ELF-1 (cell line): ENCODE data around the gene GXYLT2.

Experiments used
- DNase-seq: peaks from one replicate; pipeline ENCODE4 v3.0.0-alpha.2; 2016; ENCODE audit warnings: low read depth, low spot score

GXYLT2 gene

DNA sequence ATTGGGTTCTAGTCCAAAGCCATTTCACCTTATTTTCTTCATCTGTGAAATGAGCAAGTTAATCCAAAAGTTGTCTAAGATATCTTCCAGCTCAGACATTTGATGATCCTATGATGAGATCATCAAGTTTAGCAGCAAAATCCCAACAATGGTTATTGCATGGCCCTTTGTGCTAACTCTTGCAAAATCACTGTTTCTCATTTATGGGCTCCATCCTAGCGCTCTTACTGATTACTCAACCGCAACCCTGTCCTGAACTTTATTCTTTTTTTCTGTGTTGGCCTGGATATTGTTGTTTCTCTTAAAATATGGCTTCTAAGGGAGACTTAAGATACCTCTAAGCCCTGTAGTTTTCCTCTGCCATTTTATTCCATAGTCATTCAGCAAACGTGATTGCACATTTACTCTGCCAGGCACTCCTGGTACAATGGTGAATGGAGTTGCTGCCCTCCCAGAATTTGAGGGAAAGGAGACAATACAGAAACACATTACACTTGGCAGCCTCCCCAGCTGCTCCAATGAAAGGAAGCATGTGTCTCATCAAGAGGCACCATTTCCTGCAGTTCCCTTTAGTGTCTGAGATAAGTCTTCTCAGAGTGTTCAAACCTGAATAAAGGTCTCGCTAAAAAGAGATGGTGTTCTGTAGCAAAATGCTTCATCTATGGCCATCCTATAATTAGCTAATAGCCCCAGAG lies 4.4 kb downstream of the GXYLT2 start:
- no peak for DNase-seq

DNA sequence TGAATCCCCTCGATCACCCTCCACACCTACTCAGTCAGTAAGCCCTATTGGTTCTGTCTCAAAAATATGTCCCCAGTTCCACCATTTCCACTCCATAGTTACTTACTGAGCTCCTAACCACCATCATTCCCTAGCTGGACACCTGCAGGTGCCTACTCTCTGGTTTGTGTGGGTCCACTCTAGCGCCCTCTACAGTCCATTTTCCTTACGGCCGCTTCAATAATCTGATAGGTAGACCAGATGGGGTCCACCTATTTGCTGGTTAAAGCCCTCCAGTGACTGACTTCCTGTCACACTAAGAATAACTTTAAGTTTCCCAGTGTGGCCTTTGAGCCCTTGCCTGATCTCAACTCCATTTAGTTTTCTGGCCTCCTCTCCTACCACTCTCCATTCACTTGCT lies 5.0 kb downstream of the GXYLT2 start:
- DNase-seq: peak; percentile 73

DNA sequence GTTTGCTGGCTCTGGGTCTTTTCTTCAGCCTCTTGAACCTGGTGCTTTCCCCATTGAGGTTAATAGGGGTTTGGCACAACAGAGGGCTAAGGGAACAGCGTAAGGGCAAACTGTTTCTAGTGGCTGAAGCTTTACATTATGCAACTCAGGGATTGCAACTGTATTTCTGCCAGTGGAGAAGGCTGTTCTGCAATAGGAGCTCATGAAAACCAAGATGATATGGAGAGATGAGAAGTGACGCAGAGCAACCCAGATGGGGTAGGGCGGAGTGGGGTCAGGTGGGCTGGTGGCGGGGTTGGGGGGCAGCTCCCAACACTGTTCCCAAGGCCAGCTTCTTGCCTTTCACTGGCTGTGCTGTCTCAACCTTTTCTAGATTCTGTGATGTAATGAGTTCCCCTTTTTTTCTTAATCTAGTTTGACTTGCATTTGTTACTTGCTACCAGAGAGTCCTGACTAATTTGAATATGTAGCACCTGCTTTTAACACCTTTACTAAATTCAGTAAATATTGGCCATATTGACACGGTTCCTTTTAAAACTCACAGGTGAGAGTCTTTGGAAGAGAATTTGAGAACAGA lies 7.2 kb downstream of the GXYLT2 start:
- no peak for DNase-seq

DNA sequence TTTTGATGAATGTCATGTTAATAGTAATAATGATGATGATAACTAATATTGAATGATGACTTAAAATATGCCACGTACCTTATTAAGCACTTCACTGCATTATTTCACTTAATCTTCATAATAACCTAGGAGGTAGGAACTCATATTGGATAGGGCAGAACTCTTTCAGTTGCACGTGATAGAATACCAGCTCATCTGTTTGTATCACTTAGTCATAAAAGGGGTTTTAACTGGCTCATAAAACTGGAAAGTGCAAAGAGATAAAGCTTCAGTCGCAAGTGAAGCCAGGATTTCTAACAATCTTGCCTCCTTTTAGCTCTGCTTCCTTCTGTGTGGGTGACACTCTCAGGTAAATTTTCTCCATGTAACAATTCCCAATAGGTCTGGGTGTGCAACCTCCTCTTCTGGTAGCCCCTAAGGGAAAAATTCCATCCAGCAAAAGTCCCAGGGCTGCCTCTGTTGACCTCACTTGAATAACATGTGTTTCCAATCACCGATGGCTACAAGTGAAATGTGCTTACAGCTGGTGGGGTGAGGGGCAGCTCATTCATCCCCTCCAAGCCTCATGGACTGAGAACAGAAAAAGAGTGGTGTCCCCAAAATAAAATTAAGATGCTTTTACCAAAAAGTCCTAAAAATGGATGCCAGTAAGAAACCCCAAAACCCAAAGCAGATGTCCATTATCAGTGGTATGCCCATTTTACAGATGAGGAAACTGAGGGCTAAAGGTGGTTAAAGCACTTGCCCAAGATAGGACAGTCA lies 9.3 kb downstream of the GXYLT2 start:
- DNase-seq: peak; percentile 36

DNA sequence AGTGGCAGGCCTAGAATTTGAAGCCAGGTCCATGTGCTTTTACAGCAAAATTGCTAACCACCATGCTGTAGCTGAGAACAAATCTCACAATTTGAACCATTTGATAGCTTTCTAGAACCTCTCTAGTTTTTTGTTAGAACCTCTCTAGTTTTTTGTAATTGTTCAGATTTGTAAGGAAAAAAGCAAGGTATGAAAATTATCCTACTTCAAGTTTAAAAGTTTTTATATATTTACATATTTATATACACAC lies 9.8 kb downstream of the GXYLT2 start:
- no peak for DNase-seq

DNA sequence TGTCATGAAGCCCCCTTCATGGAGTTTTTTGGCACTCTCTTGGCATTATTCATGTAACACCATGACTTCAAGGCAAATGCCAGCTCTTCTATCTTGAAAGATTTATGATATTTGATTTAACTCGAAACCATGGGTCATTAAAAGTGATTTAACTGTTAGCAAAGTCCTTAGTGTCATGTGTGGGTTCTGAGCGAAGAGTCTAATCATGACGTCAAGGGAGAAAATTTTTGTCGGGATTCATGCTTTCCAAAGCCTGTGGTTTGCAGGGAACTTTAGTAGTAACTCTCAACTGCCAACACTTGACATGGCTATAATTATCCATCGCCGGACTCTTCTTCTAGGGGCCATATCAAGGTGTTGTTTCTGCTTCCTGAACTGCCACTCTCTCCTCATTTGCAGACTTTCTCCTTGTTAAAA lies 11.5 kb downstream of the GXYLT2 start:
- no peak for DNase-seq

DNA sequence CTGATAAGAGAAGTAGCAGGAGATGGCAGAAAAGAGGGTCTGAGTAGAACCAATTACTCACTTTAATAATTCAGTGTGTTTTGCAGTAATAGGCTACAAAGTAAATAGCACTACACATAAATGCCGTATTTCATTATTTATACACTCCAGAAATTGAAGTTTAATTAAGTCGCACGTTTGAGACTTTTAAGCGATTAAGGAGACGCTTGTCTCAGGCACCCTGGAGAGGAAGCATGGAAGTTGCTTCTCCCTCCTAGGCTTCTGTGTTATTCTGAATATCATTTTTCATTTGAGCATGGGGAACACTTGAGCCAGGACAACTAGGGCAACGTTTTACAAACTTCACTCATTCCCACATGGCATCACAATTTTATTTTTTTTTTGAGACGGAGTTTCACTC lies 12.2 kb downstream of the GXYLT2 start:
- no peak for DNase-seq

DNA sequence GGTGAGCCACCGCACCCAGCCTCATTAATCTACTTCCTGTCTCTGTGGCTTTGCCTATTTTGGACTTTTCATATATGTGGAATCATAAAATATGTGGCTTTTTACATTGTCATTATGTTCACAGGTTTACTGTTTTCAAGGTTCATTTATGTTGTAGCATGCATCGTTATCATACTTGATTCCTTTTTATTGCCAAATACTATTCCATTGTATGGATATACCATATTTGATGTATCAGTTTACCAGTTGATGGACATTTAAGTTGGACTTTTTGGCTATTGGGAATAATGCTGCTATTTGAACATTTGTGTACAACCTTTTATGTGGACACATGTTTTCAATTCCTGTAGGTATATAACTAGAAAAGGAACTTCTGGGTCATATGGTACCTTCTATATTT lies 14.0 kb downstream of the GXYLT2 start:
- DNase-seq: no peak

DNA sequence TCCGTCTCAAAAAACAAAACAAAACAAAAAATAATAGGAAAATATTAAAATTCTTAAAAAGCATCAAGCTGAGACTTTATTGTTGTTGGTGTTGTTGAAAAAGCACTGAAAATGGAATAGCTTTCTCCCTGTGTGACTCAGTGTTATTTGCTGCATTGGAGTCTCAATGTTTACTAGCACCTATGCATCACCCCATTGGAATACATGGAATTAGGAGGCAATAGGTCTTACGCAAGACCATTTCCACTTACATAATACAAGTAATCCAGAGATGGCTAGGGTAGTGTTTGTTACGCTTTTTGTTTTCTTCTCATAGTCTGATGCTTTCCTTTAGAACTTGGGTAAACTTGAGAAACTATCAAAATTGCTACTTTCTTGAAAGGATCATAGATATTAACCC lies 15.2 kb downstream of the GXYLT2 start:
- DNase-seq: no peak

DNA sequence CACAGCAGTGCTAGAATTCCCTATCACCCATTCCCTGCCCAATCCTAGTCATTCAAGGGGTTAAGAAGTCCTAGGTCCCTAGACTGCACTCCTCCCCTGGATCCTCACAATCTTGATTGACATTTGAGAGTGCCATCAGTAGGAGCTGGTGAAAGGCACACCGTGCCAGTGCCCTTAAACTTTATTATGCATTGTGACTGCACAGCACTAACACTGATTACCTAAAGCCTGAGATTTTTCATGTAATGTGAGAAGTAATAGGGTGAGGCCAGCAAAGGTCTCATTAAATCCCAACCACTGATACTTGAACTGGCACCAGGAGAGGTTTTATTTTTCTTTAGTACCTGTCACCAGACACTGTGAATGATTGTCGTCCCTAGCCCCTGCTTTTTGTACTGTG lies 16.3 kb downstream of the GXYLT2 start:
- no peak for DNase-seq

DNA sequence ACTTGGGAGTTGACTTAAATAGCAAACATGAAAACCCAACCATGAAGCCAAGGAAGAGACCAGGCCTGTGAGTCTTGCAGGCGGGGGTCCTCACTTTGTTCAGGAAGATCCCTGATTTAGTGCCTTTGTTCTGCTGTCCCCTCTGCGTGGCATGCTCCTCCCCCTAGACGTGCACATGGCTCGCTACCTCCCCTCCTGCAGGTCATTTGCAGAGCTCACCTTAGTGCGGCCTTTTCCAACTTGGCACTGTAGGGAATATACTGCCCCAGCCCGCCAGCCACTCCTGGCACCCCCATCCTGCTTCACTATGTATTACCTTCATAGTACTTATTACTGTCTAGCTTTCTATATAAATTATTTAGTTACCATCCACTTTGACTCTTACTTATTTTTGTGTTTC lies 18.3 kb downstream of the GXYLT2 start:
- no peak for DNase-seq

DNA sequence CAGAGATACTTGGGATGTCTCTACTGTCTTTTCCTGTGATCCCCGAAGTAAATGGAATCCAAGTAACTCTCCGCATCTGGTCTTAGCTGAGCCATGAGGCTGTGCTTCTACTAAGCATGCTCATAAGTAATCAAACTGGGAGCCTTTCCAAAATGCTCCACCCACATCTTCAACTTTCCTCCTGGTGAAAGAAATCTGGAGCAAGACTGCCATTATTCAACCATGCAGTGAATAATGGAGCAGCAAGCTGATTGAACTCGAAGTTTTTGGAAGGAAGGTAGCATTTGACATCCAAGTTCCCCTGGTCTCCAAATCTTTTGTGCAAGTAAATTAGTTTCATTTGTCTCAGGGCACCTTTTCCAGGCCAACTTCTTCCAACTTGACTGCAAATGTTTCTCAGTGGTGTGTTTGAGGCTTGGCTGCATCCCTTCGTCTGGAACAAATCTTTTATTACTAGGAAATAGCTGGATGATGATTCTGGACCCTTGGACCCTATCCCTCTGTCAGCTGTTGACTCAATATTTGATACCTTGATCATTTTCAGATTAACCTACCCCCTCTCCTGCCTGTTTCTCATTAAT lies 19.4 kb downstream of the GXYLT2 start:
- DNase-seq: no peak

DNA sequence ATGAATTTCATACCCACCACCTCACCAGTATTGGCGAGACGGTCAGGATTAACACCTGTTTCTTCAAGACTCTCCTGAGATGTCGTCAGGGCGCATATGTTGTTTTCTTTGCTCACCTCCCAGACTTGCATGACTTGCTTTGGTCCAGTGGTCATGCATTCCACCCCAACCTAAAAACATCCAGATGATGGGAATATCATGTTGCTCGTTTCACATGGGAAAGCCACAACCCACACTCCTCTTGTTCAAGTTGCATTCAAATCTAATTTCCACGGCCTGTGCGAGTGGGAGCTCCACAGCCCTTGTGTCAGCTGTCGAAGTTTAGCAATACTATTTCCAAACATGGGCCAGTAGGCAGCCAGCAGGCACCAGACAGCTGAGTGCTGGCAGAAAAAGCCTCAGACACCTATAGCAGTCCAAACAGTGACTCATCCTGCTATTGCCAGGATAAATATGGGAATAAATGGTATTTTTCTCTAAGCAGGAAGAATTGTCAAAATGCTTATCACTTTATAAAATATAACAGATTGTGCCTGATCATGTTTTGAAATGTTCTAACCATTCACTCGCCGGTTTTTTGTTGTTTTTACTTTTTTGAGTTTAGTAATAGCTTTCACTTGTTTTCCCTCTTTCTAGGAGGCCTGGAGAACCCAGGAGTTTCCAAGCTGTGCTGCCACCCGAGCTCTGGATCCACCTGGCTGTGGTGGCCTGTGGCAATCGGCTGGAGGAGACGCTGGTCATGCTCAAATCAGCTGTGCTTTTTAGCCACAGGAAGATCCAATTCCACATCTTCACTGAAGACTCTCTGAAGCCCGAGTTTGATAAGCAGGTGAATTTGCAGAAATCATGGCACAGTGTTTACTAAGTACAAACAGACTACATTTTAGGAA lies 20.1 kb downstream of the GXYLT2 start:
- DNase-seq: no peak

DNA sequence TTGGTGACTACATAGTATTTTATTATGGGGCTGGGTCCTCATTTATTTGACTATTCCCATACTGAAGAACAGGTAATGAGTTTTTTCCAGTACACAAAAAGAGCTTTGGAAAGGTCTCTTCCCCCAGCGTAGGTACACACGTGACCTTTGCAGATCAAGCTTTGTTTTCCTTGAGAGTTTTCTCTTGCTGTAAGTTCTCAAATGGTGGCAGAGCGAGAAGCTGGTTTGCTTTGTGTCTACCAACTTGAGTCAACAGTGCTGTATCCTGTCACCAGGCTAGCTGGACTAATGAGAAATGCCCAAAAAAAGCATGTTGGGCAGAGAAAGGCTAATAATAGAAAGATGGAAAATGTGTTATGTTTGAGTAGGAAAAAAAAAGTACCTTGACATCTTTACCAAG lies 21.7 kb downstream of the GXYLT2 start:
- no peak for DNase-seq

DNA sequence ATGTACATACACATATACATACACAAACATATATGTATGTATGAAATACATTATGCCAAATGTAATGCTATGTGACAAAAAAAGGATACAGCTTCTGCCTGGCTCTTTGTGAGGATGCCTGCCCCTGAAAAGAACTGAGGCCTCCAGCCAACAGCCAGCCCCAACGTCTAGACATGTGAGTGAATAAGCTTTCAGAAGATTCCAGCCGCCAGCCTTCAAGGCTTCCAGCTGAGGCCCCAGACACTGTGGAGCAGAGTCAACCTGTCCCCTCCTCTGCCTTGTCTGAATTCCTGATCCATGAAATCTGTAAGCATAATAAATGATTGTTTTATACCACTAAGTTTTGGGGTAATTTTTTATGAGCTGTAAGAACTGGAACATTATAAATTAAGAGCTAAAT lies 24.7 kb downstream of the GXYLT2 start:
- no peak for DNase-seq

DNA sequence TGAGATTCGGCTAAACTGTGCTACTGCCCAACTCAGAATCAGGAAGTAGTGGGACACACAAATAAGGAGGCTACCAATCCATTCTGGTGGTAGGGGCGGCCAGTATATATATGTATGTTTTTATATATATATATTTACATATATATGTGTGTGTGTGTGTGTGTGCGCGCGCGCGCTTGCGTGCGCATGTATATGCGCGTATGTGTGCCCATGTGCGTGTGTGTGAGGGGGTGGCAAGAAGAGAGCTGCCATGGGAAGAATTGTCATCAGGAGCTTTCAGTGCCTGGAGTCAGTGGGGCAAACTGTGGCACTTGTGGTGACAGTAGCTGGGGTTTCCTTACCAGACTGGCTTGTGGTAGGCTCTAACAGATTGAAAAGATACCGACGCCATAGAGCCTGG lies 26.5 kb downstream of the GXYLT2 start:
- DNase-seq: no peak

DNA sequence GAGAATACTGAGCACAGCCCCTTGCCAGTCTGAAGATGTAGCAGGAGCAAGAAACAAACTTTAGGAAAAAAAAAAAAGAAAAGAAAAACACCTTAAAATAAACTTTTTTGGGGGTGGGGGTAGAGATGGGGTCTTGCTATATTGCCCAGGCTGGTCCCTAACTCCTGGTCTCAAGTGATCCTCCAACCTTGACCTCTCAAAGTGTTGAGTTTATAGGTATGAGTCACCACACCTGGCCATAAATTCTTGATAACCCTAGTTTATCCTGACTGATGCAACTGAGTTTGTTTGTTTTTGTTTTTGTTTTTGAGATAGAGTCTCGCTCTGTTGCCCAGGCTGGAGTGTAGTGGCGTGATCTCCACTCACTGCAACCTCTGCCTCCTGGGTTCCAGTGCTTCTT lies 28.4 kb downstream of the GXYLT2 start:
- DNase-seq: no peak

DNA sequence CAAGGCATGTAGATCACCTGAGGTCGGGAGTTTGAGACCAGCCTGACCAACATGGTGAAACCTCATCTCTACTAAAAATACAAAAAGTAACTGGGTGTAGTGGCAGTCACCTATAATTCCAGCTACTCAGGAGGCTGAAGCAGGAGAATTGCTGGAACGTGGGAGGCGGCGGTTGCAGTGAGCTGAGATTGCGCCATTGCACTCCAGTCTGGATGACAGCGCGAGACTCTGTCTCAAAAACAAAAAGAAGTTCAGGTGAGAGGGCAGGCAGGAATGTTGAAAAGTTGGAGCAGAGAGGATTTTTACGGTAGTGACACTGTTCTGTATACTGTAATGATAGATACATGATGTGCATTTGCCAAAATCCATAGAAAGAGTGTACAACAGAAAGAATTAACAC lies 31.7 kb downstream of the GXYLT2 start:
- no peak for DNase-seq

DNA sequence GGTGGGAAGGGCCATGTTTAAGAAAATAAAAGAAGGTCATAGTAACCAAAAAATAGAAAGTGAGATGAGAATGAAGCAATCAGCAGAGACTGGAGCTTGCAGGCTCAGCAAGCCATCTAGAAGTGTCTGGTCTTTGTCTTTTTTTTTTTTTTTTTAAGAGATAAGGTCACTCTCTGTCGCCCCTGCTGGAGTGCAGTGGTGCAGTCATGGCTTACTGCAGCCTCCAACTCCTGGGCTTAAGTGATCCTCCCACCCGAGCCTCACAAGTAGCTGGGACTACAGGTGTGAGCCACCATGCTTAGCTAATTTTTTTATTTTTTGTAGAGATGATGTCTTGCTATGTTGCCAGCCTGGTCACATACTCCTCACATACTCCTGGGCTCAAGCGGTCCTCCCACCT lies 36.2 kb downstream of the GXYLT2 start:
- peak; percentile 62 for DNase-seq

DNA sequence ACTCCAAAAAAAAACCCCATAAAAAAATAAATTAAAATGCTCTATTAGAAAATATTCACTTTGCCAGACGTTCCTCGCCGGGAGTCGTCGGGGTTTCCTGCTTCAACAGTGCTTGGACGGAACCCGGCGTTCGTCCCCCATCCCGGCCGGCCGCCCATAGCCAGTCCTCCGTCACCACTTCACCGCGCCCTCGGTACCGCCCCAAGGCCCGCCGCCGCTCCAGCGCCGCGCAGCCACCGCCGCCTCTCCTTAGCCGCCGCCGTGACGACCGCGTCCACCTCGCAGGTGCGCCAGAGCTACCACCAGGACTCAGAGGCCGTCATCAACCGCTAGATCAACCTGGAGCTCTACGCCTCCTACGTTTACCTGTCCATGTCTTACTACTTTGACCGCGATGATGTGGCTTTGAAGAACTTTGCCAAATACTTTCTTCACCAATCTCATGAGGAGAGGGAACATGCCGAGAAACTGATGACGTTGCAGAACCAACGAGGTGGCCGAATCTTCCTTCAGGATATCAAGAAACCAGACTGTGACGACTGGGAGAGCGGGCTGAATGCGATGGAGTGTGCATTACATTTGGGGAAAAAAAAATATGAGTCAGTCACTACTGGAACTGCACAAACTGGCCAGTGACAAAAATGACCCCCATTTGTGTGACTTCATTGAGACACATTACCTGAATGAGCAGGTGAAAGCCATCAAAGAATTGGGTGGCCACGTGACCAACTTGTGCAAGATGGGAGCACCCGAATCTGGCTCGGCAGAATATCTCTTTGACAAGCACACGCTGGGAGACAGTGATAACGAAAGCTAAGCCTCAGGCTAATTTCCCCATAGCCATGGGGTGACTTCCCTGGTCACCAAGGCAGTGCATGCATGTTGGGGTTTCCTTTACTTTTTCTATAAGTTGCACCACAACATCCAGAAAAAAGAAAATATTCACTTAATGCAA lies 41.2 kb downstream of the GXYLT2 start:
- peak; percentile 45 for DNase-seq

DNA sequence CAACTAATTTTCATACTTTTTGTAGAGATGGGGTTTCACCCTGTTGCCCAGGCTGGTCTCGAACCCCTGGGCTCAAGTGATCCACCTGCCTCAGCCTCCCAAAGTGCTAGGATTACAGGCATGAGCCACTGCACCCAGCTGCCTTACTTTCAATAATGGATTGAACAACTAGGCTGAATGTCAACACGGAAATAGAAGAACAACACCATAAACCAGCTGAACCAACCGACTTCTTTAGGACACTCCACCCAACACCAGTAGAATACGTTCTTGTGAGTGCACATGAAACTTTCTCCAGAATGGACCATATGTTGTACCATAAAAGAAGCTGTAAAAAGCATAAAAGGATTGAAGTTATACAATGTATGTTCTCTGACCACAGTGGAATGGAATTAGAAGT lies 42.9 kb downstream of the GXYLT2 start:
- DNase-seq: no peak
